HG02642 (cell line): ENCODE measurements around the gene RBM8A.

Experiments
- ATAC-seq: cut with Tn5 transposase; IDR thresholded peaks from one replicate; pipeline ENCODE4 v1.9.1; 2021; ENCODE audit warnings: mild to moderate bottlenecking; ENCODE audit not compliant: unreplicated experiment, poor library complexity

Gene RBM8A

GRCh38 chr1:145918144-145918991 lies 8.9 kb downstream of the RBM8A start, which contains the start of gene PEX11B:
TSS of gene PEX11B (minus strand) at chr1:145918717. CDS start at chr1:145918688, 29 bp downstream.
- ATAC-seq = peak; percentile 92

DNA sequence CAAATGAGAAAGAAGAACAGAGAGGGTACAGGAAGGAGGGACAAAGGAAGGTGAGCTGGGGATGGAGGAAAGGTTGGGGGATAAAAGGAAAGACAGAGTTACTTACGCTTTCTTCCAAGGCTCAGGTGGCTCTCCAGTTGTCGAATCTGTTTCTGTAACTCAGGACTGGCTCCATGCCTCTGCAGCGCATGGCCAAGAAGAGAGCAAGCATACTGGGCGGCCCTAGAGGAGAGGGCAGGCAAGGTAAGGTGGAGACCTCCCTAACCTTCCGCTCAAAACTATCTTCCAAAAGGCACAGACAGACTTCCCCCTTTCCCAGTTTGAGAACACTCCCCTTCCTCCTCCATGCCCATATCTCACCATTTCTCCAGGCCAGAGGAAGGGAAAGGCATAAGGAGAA lies 9.7 kb downstream of the RBM8A start:
- no peak for ATAC-seq

GRCh38 chr1:145916745-145917144 lies 10.5 kb downstream of the RBM8A start:
- ATAC-seq = no peak

DNA sequence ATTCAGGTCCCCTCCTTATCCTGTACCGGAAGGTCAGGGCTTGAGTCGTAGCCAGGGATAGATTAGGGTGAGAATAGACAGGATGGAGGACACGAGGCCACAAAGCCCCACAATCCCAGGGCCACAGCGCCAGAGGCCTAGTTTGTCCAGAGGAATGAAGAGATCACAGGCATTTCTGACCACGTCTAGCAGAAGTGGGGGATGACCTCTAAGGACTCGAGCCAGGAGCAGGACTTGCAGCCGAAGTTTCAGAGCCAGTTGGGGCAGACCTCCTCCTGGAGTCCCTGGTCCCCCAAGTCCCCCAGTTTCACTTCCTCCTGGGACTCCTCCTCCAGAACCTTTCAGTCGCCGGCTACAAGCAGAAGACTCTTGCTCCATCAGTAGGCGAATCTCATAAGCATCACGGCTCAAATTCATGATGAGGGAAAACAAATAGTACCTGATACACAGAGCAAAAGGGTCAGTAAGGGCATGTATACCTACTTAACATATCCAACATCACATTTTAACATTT lies 15.1 kb downstream of the RBM8A start:
- ATAC-seq = no peak

DNA sequence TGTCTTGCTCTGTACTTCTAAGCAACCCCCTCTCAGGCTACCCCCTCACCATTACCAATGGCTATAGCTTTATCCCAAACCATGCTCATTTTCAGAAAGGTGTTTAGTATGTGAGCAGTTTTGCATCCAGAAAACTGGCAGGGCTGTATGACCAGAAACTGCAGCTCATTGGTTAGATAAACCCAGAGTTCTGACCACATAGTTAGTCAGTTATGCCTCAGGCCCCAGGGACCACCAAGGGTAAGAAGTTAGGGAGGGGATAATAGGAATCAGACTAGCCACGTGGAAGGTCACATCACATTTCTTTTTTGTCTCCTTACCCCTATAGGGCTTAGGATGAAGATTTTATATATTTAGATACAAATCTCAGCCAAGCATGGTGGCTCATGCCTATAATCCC lies 18.6 kb downstream of the RBM8A start:
- no peak for ATAC-seq

GRCh38 chr1:145906954-145907753 lies 20.1 kb downstream of the RBM8A start:
- no peak for ATAC-seq

DNA sequence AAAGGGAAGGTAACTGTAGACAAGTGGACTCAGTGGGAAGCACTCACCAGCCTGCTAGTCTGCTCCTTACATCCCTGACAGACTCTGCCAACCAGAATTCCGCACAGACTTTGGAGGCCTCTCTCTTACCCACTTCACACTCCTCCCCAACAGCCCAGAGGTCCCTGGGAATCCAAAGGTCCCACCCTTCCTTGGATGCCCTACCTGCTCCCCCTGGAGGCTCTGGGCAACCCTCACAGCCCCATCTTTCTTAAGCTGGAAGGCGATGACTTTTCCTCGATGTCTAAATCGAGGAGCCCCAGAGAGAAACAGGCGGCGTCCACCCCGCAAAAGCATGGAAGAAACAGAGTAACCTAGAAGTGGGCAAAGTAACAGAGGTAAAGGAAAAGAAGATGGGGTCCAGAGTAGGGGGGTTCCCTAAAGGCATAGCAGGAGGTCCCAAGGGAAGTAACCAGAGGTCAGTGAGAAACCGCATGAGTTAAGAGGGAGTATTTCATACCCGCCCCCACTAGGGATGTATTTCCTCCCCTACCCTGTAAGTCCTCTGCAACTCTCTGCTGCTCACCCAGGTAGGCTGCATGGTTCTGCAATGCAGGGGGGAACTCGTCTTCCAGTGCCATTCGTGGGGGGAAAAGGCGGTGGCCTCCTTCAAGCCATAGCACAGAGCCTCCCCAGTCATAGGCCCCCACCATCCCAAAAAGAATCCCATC lies 25.8 kb downstream of the RBM8A start:
- ATAC-seq = no peak

- ATAC-seq = no peak
Measured at GRCh38 chr1:145898756-145899155, 28.5 kb downstream of the RBM8A start.

GRCh38 chr1:145897969-145898368 lies 29.3 kb downstream of the RBM8A start:
- no peak for ATAC-seq

GRCh38 chr1:145895471-145895870 lies 31.8 kb downstream of the RBM8A start:
- ATAC-seq = no peak

GRCh38 chr1:145893306-145894055 lies 33.8 kb downstream of the RBM8A start:
- ATAC-seq = no peak

DNA sequence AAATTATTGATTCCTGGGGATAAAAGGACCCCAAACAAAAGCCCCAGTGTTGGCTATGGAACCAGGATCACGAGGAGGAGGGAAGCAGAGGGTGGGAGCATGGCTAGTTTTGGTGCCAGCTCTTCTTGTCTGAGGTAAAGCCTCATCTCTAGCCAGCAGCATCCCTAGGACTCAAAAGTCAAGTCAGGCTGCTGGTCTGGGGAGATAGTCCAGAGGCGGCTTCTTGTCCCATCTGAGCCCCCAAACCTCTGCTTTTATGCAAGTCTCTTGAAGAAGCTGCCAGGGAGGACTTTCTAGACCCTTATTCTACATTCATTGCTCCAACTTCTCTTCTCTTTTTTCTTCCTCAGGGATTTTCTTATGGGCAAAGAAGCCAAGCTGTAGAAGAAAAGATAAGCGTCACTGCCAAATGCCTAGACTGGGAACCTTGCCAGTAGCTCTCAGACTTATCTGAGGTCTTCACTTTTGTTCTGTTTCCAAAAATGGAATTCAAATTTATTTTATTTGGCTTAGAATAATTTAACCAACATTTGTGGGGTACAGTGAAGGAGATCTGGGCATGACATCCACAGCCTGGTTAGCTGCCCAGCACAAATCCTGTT lies 34.7 kb downstream of the RBM8A start:
- ATAC-seq = no peak

DNA sequence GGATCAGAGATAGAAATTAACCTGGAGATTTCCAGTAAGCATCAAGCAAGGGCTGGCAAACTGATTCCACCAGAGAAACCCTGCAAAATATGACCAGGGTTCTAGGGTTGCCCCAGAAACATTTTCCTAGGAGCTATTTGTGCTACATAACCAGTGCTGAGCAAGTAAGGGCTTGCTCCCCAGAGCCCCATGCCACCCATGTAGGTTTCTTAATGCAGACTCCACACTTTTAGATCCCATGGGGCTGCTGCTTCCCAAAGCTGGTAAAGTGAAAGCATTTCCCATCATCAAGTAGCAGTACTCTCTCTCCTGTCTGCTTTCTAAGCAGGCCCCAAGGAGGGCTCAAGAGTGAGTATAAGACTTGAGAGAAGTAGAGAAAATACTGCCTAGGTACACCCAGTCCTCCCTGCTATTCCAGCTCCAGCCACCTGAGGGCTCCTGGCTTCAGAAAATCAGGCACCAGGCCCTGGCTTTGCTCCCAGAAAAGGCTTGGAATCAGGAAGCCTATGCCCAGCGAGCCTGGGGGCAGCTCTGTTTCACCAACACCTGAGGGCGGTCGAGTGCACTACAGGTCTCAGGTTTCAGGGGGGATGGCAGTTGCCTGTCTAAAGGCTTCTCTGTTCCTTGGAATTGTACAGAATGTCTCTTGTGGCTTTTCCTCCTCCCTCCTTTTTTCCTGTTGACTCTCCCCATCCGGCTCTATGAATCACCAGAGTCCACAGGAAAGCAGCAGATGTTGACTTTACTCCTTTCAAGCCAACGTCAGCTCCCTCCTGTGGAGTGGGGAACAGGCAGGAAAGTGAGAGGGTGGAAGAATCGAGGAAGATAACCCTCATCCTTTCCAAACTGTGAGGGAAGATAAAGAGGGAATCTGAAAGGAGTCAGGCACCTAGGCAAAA lies 35.4 kb downstream of the RBM8A start:
- ATAC-seq = no peak

DNA sequence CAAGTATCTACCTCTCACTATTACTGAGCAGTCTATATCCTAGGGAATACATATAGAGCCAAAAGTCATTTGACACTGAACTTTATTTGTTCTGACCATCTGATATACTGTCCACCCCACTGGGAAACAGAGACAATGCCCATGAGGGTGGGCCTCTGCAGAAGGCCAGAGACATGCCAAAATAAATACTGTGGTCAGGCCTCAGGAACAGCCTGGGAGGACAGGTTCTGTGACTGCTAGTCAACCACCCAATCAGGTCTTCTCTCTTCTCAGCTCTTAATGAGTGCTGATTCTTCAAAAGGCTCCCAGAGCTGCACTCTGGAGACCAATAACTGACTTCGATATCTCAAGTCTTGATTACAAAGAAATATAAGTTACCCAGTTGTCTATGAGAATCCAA lies 36.1 kb downstream of the RBM8A start:
- ATAC-seq = no peak

DNA sequence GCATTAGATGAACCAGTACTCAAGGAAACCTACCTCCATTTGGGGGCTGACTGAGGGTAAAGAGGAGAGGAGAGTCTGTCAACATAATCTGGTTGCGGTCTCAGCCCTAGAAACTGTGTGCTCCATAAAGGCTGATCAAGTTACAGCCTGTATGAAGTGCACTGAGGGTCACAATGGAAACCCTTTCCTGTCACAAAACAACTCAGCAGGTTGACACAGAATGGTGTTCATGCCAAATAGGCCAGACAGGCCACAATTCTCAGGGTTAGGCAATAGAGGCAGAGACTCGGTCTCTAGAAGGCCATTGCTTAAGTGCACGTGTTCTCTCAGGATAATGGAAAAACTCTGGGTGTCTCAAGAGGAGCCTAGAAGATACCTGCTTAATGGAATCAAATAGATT lies 37.6 kb downstream of the RBM8A start:
- no peak for ATAC-seq

DNA sequence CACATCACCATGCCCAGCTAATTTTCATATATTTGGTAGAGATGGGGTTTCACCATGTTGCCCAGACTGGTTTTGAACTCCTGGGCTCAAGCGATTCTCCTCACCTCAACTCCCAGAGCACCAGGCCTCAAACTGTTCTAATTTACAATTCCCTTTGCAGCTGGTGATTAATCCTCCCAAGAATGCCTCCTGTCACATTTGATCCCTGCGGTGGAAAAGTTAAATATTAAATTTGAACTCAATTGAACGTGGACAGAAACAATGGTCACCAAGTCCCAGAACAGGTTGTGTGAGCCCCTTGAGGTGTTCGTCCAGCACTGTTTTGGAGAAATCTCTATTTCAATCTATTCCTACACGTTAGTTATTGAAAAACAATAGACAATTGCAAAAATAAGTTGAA lies 39.7 kb downstream of the RBM8A start:
- ATAC-seq = no peak

- no peak for ATAC-seq
Measured at GRCh38 chr1:145886816-145887215, 40.5 kb downstream of the RBM8A start.

- no peak for ATAC-seq
Measured at GRCh38 chr1:145886390-145886789, 40.9 kb downstream of the RBM8A start.
